ENCODE results near the gene KIF16B.

GRCh38 chr20:16363506-16364319 lies 209.5 kb downstream of the KIF16B start:
- TF ChIP-seq, protein P1, sequence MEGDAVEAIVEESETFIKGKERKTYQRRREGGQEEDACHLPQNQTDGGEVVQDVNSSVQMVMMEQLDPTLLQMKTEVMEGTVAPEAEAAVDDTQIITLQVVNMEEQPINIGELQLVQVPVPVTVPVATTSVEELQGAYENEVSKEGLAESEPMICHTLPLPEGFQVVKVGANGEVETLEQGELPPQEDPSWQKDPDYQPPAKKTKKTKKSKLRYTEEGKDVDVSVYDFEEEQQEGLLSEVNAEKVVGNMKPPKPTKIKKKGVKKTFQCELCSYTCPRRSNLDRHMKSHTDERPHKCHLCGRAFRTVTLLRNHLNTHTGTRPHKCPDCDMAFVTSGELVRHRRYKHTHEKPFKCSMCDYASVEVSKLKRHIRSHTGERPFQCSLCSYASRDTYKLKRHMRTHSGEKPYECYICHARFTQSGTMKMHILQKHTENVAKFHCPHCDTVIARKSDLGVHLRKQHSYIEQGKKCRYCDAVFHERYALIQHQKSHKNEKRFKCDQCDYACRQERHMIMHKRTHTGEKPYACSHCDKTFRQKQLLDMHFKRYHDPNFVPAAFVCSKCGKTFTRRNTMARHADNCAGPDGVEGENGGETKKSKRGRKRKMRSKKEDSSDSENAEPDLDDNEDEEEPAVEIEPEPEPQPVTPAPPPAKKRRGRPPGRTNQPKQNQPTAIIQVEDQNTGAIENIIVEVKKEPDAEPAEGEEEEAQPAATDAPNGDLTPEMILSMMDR (IDR thresholded peaks at IDR 0.05) = no peak
- TF ChIP-seq POLR2A (IDR thresholded peaks at IDR 0.05) = no peak
- TF ChIP-seq POLR2AphosphoS5 (IDR thresholded peaks at IDR 0.05) = no peak

Data from breast epithelium (tissue), 3 donors.